OCI-LY1 (cell line): ENCODE results near the gene TMEM178B.

Source experiments
- H2AFZ ChIP-seq: fragments of 200-600 bp; sonication (generic), shearing (Covaris generic); 2 replicates; pipeline ENCODE4 v1.6.0; 2014; ENCODE audit warnings: antibody characterized with exemption, mild to moderate bottlenecking, low read length
- H3F3A ChIP-seq: fragments of 200-600 bp; sonication (generic), shearing (Covaris generic); 2 replicates; pipeline ENCODE4 v1.6.0; 2014; ENCODE audit warnings: mild to moderate bottlenecking, antibody characterized with exemption, low read length, moderate library complexity; ENCODE audit not compliant: insufficient read depth
- H3K27ac ChIP-seq: fragments of 200-600 bp; sonication (generic); 2 replicates; pipeline ENCODE4 v1.5.1; 2014; ENCODE audit warnings: low read length, mixed run types, mild to moderate bottlenecking, low read depth; ENCODE audit not compliant: poor library complexity, severe bottlenecking
- H3K27me3 ChIP-seq: fragments of 200-600 bp; sonication (generic); 2 replicates; pipeline ENCODE4 v1.6.0; 2014; ENCODE audit warnings: antibody characterized with exemption, mild to moderate bottlenecking, low read length, moderate library complexity; ENCODE audit not compliant: insufficient read depth
- H3K36me3 ChIP-seq: fragments of 200-600 bp; sonication (generic); 2 replicates; pipeline ENCODE4 v1.6.1; 2014; ENCODE audit warnings: mild to moderate bottlenecking, antibody characterized with exemption, low read length, moderate library complexity, mixed read lengths; ENCODE audit not compliant: insufficient read depth
- H3K4me1 ChIP-seq: fragments of 200-600 bp; sonication (generic); 2 replicates; pipeline ENCODE4 v1.5.1; 2014; ENCODE audit warnings: mild to moderate bottlenecking, low read length, moderate library complexity; ENCODE audit not compliant: insufficient read depth, severe bottlenecking
- H3K4me2 ChIP-seq: fragments of 200-600 bp; sonication (generic), shearing (Covaris generic); 2 replicates; pipeline ENCODE4 v1.6.1; 2014; ENCODE audit warnings: low read length
- H3K4me3 ChIP-seq: fragments of 200-600 bp; sonication (generic); 2 replicates; pipeline ENCODE4 v1.5.1; 2014; ENCODE audit warnings: low read length, low read depth, mild to moderate bottlenecking, mixed read lengths; ENCODE audit not compliant: poor library complexity, severe bottlenecking
- H3K79me2 ChIP-seq: fragments of 200-600 bp; shearing (Covaris generic); 2 replicates; pipeline ENCODE4 v1.6.1; 2016; ENCODE audit warnings: mixed run types, low read length, mixed read lengths; ENCODE audit not compliant: insufficient read depth
- H3K9ac ChIP-seq: fragments of 200-600 bp; sonication (generic), shearing (Covaris generic); 2 replicates; pipeline ENCODE4 v1.6.1; 2014; ENCODE audit warnings: mild to moderate bottlenecking, low read length, mixed read lengths
- H3K9me2 ChIP-seq: fragments of 200-600 bp; sonication (generic), shearing (Covaris generic); 2 replicates; pipeline ENCODE4 v1.6.1; 2014; ENCODE audit warnings: low read depth, mild to moderate bottlenecking, low read length, mixed read lengths
- H3K9me3 ChIP-seq: fragments of 200-600 bp; shearing (Covaris generic); 2 replicates; pipeline ENCODE4 v1.6.1; 2014; ENCODE audit warnings: low read length, mixed read lengths
- H4K20me1 ChIP-seq: fragments of 200-600 bp; sonication (generic), shearing (Covaris generic); 2 replicates; pipeline ENCODE4 v1.6.0; 2016; ENCODE audit warnings: mild to moderate bottlenecking, low read length; ENCODE audit not compliant: insufficient read depth
- EZH2 ChIP-seq: fragments of 200-600 bp; sonication (generic), shearing (Covaris generic); IDR thresholded peaks from 2 replicates; pipeline ENCODE4 v1.8.0; 2017; ENCODE audit warnings: borderline replicate concordance, mixed run types, mild to moderate bottlenecking, antibody characterized with exemption, low read length, moderate library complexity, mixed read lengths
- TF ChIP-seq, protein P1 (sequence below): fragments of 200-600 bp; sonication (generic), shearing (Covaris generic); IDR thresholded peaks from 2 replicates; pipeline ENCODE4 v1.5.1; 2017; ENCODE audit warnings: mild to moderate bottlenecking, antibody characterized with exemption, low read length, moderate library complexity, mixed read lengths

Gene TMEM178B

DNA sequence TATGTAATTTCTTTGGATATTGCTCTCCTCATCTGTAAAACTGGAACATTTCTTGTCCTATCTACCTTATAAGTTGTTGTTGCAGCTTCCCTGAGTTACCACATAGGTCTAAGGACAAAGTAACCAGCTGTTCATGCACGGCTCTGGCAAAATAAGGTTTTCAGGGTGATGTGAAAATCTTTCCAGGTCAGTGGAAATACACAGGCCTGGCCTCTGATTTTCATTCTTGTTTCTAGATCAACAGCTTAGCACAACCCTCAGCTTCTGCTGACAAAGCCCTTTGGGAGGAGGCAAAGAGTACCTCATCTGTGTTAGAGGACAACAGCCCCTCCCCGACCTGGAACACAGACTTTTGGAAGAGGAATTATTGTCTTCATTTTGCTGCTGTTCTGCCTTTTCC is 359.8 kb downstream of the TMEM178B start:
- H3K79me2 ChIP-seq: no peaks in the 10 kb centered on the region
- H4K20me1 ChIP-seq: no peaks in the 10 kb centered on the region
- no peak for TF ChIP-seq EZH2
- TF ChIP-seq, protein P1, sequence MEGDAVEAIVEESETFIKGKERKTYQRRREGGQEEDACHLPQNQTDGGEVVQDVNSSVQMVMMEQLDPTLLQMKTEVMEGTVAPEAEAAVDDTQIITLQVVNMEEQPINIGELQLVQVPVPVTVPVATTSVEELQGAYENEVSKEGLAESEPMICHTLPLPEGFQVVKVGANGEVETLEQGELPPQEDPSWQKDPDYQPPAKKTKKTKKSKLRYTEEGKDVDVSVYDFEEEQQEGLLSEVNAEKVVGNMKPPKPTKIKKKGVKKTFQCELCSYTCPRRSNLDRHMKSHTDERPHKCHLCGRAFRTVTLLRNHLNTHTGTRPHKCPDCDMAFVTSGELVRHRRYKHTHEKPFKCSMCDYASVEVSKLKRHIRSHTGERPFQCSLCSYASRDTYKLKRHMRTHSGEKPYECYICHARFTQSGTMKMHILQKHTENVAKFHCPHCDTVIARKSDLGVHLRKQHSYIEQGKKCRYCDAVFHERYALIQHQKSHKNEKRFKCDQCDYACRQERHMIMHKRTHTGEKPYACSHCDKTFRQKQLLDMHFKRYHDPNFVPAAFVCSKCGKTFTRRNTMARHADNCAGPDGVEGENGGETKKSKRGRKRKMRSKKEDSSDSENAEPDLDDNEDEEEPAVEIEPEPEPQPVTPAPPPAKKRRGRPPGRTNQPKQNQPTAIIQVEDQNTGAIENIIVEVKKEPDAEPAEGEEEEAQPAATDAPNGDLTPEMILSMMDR: no peak
- no peaks in the 10 kb centered on the region for H3K9me3 ChIP-seq
- no peak overlapping the region for H2AFZ ChIP-seq
- H3K9ac ChIP-seq: no peak overlapping the region
- H3F3A ChIP-seq: no peaks in the 10 kb centered on the region
- H3K9me2 ChIP-seq: no peaks in the 10 kb centered on the region
- no peaks in the 10 kb centered on the region for H3K4me1 ChIP-seq
- no peak overlapping the region for H3K27ac ChIP-seq
- H3K36me3 ChIP-seq: no peaks in the 10 kb centered on the region
- H3K27me3 ChIP-seq: 0 out of 2 replicates have a peak, but pooled peaks cover 3% of the 10 kb centered on the region
- H3K4me3 ChIP-seq: no peak overlapping the region
- H3K4me2 ChIP-seq: no peak overlapping the region

DNA sequence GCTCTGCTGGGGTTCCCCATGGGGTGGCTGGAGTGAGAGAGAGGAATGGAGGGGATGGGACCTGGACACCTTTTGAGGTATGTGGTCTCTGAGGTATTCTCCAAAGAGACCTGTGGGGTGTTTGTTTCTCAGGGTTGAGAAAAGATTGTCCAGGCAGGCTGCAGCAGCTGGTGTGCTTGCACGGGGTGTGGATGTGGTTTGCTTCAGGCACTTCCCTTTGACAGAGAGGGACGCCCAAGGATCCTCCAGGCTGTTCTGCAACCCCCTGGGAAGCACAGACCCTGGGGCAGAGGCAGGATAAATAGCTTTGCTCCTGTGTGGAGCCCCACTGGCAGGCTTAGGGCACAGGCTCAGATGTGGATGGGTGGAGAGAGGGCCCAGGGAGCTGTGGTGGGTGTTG is 362.3 kb downstream of the TMEM178B start:
- no peak overlapping the region for H3K9ac ChIP-seq
- H3K27me3 ChIP-seq: 0 out of 2 replicates have a peak, but pooled peaks cover 3% of the 10 kb centered on the region
- no peaks in the 10 kb centered on the region for H3F3A ChIP-seq
- H2AFZ ChIP-seq: no peak overlapping the region
- TF ChIP-seq, protein P1: no peak
- TF ChIP-seq EZH2: no peak
- H3K36me3 ChIP-seq: no peaks in the 10 kb centered on the region
- no peaks in the 10 kb centered on the region for H3K9me2 ChIP-seq
- H3K4me2 ChIP-seq: no peak overlapping the region
- H3K4me3 ChIP-seq: no peak overlapping the region
- no peak overlapping the region for H3K27ac ChIP-seq
- H3K4me1 ChIP-seq: no peaks in the 10 kb centered on the region
- H3K79me2 ChIP-seq: no peaks in the 10 kb centered on the region
- no peaks in the 10 kb centered on the region for H3K9me3 ChIP-seq
- no peaks in the 10 kb centered on the region for H4K20me1 ChIP-seq

DNA sequence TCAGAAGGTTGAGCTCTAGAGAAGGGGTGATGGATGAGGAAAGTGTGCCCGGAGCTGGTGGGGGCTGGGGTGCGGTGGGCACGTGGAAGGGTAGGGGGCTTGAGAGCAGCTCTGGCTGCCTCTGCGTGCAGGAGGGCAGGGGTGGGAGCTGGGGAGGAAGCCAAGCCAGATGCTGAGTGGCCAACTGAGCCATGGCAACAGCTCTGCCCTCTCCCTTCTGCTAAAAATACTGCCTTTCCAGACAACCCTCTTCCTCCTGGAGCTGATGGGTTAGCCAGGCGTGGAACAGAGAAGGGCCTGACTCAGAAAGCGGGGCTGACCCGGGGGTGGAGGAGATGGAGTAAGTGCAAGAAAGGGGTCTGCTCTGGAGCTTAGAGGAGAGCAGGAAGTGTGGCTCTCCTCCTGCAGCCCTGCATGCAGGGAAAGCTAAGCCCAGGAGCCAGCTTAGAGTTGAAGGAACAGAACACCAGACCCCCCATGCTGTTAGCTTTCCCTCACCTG is 362.8 kb downstream of the TMEM178B start:
- Histone ChIP-seq H3K27me3 (0 out of 2 replicates have a peak, but pooled peaks cover 3% of the 10 kb centered on the region), H3K9me2 (no peaks in the 10 kb centered on the region), H3K27ac (no peak overlapping the region), H3K9me3 (no peaks in the 10 kb centered on the region), H3K79me2 (no peaks in the 10 kb centered on the region), H3K9ac (no peak overlapping the region), H2AFZ (no peak overlapping the region), H3F3A (no peaks in the 10 kb centered on the region), H4K20me1 (no peaks in the 10 kb centered on the region), H3K4me3 (no peak overlapping the region), H3K4me1 (no peaks in the 10 kb centered on the region), H3K4me2 (no peak overlapping the region), H3K36me3 (no peaks in the 10 kb centered on the region)
- no peak for TF ChIP-seq EZH2
- TF ChIP-seq, protein P1: no peak
